Lower leg skin (tissue), 3 donors: Measurements from ENCODE around the gene MGAM2.

Experiments
- CTCF ChIP-seq, 3 donors: fragments of 450-650 bp; IDR thresholded peaks; one replicate each; pipeline ENCODE4 v1.5.1; 2016; ENCODE audit warnings: antibody characterized with exemption in 3 of 3, mild to moderate bottlenecking in 3 of 3, moderate library complexity in 2 of 3
- POLR2A ChIP-seq, 2 donors: fragments of 450-650 bp; IDR thresholded peaks; one replicate each; pipeline ENCODE4 v1.6.1; 2016 to 2017; ENCODE audit warnings: antibody characterized with exemption in 2 of 2, mild to moderate bottlenecking in 1 of 2, moderate library complexity in 1 of 2

- no peak for TF ChIP-seq POLR2A (IDR thresholded peaks at IDR 0.05)
- TF ChIP-seq CTCF (IDR thresholded peaks at IDR 0.05): no peak
Measured at GRCh38 chr7:142153400-142153799, 41.9 kb downstream of the MGAM2 start.
